ENCODE data around the gene AAMP.
"Not testable (repeated sequence)": the region's sequence is repeated elsewhere in the genome, so short reads cannot be mapped to it uniquely, and the experiment has no call there.

AAMP gene

DNA sequence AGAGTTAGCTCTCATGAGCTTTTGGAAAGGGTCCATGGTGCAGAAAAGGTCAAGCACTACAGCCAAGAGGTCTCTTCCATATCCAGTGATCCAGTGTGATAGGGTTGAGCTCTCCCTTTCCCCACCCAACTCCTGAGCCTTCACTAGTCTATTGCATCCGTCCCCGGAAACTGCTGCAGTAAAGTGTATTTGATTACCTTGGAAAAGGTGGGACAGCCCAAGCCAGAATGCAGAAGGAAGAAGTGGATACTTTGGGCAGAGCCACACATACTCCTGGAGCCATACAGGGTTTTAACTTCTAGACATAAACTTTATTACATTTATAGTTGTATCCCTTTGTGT, 3.9 kb upstream of the AAMP start:
- DNase-seq, result no peak

GRCh38 chr2:218273214-218273907, 3.4 kb upstream of the AAMP start:
- DNase-seq, result not testable (repeated sequence)

DNA sequence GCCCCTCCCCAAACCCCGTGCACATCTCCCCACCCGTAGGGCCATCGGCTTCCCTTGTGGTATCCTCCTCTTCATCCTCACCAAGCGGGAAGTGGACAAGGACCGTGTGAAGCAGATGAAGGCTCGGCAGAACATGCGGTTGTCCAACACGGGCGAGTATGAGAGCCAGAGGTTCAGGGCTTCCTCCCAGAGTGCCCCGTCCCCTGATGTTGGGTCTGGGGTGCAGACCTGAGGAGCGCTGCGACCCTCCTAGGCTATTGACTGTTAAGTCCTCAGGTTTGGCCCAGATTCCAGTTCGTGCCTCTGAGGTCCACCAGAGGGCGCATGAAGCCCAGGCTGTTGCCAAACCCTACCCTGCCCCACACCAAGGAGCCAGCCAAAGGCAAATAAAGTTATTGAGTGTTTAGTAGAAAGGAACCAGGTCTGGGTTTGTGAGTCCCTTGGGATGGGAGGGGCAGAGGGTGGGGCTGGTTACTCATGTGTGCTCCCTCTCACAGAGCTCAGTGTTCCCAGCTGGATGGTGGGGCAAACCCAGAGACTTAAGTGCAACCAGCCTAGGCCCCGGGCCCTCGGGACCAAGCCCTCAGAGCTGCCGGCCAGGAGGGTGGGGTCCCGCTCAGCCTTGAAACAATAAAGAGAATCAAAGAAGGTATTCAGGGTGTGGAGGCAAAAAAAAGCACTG, 2.7 kb upstream of the AAMP start:
- DNase-seq, result peak; percentile 88

GRCh38 chr2:218271865-218272530, 2.1 kb upstream of the AAMP start:
- no peak for DNase-seq

DNA sequence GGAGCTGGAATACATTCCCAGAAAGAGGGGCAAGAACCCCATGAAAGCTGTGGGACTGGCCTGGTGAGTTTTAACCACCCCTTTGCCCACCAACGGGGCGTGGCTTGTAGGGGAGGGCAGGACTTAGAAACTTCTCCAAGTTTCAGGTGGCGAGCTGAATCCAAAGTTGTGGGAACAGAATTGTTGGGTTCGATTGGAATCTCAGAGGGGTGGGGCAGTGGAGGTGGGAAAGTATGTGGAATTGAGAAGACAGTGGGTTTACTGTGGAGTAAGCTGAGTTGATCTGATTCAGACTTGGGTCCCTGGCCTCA, 1.5 kb upstream of the AAMP start:
- DNase-seq, result no peak

DNA sequence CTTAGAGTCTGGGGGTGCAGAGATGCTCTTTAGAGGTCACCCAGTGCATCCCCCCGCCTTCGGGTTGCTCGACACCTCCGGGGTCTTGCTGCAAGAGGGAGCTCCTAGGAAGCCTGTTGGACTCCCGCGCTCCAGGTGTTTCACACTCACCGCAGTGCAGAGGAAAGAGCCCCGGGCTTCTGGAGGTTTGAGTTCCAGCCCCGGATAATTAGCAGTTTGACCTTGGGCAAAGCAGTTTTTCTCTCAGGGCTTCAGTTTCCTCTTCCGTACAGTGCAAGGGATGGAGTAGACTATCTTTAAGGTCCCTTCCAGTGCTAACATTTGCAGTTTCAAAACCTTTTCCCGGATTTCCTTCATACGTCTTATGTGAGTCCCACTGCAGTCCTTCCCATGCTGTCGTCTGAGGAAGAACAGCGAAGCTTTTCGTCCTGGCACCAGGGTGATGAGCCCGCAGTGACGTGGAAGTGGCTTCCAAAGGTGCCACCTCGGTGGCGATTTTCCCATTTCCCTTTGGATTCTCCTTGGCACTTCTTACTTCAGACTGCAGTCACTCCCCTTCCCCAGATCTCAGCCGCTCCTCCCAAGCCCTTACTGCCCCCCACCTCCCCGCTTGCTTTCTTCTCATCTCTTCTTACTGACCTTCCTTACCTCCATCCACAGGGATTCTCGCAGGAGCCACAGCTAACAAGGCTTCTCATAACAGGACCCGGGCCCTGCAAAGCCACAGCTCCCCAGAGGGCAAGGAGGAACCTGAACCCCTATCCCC, 967 bp upstream of the AAMP start:
- DNase-seq, result peak; percentile 57

DNA sequence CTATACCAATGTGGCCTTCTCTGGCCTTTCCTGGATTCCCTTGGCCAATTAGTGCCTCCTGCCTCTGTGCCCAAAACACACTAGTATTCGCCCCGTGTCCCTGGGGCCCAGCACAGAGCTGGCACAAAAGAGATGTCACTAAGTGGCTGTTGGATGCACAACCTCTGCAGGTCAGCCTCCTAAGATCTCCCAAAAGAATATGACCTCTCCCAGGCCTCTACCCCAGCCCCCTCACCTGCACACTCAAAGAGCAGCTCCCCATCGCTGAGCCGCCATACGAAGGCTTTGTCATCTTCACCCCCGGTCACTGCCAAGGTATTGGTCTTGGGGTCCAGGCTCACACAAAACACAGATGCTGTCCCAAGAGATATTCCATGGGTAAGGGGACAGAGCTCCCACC, 2.7 kb downstream of the AAMP start:
- DNase-seq, result no peak

DNA sequence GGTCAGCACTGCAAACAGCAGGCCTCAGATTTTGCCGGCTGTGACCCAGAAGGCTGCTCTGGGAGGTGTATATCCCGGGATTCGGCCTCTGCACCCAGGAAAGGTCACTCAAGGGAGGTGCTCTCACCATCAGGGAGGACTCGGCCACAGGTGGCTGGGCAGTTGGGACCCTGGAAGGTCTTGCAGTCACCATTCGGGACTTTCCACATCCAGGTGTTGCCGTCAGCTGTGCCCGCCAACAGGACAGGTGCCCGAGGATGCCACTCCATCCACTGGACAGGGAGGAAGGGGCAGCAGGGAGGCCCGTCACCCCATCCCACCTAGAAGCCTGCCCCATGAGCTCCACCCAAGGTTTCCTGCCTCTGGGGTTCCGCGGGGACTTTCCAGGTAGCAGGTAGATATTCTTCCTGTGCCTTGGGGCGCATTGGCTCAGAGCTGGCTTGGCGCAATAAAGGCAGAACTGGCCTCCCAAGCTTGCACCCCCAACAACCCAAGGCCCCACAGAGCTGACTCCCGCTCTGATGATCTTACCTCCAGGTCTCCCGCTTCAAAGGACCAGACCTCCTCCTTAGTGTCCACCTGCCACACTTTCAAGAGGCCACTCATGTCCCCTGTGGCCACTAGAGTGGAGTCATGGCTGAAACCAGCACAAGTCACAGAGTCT, 3.5 kb downstream of the AAMP start:
- DNase-seq, result no peak

GRCh38 chr2:218265626-218266025, 4.3 kb downstream of the AAMP start:
- DNase-seq, result no peak

GRCh38 chr2:218264773-218265561, 5.0 kb downstream of the AAMP start:
- no peak for DNase-seq

DNA sequence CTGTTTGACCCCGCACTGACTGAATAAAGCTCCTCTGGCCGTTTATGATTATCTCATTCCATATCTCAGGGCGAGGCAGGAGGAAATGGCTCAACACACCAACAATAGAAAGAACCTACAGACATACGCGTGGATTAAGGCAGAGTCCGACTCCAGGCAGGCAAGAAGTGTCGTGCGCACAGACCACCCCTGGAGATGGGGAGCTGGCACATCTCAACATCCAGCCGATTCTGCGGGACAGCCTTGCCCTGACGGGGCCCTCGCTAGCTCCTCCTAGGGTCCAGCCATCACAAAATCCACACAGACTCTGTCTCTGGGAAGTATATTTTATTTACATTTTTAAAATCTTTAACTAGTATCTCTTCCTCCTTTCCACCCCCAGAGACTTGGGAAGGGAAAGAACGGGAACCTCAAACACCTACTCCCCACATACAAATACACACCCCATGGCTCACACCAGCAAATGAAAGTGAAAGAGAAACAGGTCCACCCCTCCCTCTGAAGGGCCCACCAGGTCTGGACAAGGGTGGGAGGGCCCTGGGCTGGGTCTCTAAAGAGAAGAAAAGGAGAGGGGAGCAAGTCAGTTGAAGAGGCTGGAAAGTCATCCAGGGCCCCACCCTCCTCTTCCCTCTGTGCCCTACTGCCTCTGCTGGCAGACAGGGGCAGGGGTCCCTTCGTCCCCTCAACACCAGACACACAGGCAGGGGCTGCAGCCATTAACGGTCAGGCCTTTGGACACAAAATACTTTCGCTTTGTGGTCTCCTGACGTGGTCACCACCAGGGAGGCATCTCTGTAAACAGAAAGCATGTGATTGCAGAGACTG, 5.9 kb downstream of the AAMP start:
- no peak for DNase-seq

- no peak for DNase-seq
Observed at GRCh38 chr2:218262631-218263586, 7.0 kb downstream of the AAMP start.

DNA sequence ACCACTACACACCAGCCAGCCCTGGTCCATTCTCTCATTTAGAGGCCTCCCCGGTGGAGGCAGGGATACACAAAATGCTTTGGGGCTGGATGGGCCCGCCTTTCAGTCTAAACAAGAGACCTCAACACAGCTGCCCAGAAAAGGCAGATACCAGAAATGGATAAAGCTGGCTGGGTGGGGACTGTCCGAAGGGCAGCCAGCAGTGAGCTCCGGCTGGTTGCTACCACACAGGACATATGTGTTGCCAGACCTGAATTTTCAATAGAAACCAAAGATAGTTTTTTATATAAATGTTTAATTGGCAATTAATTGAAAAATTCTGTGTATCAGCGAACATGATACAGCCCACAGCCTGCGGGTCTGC, 7.7 kb downstream of the AAMP start:
- no peak for DNase-seq

DNA sequence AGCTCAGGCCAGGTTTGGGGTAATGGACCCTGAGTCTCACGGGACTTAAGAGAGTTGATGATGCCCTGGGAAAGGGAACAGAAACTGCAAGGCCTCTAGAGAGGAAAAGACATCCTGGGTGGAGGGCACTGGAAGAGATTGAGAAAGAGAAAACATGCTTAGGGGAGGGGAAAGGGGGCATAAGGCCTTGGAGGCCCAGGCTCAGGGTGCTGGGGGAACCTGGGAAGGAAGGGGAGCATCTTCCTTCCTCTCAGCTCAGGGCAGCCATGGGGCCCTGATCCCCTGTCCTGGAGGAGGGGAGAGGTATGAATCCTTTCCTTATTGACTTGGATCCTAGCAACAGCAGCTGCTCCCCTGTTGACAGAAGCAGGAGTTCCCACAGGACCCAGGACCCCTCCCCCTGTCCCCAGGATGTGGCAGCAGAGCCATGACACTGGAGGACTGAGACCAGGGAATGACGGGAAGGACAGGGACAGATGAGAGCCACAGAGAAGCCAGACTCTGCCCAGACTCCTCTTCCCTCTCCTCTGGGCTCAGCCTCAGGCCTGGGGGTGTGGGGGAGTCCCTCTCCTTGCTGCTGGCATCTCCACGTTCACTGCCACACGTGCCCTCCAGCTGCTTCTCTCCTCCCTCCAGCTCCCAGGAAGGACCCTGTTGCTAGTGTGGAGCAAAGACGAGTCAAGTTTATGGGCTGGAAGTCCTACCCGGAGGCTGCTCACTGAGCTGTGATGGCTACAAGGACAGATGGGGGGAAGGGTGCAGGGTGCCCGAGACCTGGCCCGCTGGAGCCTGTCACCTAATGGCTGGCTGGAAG, 8.3 kb downstream of the AAMP start:
- DNase-seq, result peak; percentile 81

DNA sequence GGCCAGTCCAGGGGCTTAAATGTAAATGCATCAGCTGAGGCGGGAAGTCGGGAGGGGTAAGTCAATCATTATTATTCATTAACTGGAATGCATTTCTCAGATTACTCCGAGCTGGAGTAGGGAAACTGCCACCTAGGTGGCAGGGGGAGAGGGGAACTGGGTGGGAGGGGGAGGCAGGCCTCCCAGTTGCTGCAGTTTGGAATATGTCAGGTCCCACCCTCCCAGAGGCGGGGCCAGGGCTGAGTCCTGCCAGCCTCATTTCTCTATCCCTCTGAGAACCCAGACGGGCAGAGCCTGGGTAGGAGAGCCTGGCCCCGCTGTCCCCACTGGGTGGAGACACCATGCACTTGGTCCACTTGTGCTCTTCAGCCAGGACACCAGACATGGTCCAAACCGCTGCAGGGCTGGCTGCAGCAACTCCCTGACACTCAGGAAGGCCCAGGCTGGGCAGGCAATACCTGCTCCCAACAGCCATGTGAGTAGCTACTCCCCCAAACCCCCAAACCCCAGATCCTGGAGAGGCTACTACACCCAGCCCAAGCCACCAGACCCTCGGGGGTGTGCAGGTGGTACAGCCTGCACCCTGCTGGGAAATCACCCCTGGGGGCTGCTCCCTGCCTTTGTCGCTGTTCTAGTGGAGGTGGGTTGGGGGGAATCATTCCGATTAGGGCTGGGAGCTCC, 9.1 kb downstream of the AAMP start, which contains the start of gene GPBAR1:
Gene GPBAR1 (plus strand): TSS at position 274 of the 681 bp plus-strand sequence. CDS start 1,710 bp downstream, outside the sequence.
- peak; percentile 55 for DNase-seq

DNA sequence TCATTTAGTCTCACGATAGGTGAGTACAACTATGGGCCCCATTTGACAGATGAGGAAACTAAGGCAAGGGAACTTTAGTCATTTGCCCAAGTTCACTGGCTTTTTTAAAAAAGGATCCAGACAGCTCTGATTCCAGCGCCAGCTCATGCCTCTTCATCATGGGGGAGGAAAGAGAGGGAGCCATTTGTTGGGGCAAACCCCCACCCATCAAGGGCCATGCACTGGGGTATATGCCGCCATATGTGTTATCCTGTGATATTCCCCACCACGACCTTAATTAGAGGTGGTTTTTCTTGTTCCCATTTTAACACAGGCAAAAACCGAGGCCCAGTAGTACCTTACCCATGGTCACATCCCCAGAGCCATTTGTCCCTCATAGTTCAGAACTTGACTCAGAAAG, 9.8 kb downstream of the AAMP start:
- no peak for DNase-seq

- no peak for DNase-seq
Observed at GRCh38 chr2:218259099-218259961, 10.6 kb downstream of the AAMP start.

Data from NCI-H82 (cell line).